Neutrophil (primary cell): ENCODE data around the gene VAV3.
"Not testable (repeated sequence)": the region's sequence is repeated elsewhere in the genome, so short reads cannot be mapped to it uniquely, and the experiment has no call there.

Source experiments
- H3K27ac ChIP-seq: fragments of 200-600 bp; sonication (generic); 2 replicates; pipeline ENCODE4 v1.5.1; 2016; ENCODE audit warnings: mild to moderate bottlenecking, moderate library complexity
- H3K27me3 ChIP-seq: fragments of 200-600 bp; sonication (generic); 2 replicates; pipeline ENCODE4 v1.6.0; 2016; ENCODE audit warnings: mild to moderate bottlenecking
- H3K36me3 ChIP-seq: fragments of 200-600 bp; sonication (generic); 2 replicates; pipeline ENCODE4 v1.5.1; 2017
- H3K4me1 ChIP-seq, 2 experiments: fragments of 200-600 bp in 1 of 2; sonication (generic) in 1 of 2; 1 replicate in 1 of 2; 2 replicates in 1 of 2; pipeline versions ENCODE4 v1.5.1 to v1.6.1; 2013 to 2016; ENCODE audit warnings: low read depth in 1 of 2, low read length in 1 of 2, mild to moderate bottlenecking in 1 of 2, moderate library complexity in 1 of 2; ENCODE audit not compliant: control insufficient read depth in 1 of 2, insufficient read depth in 1 of 2
- H3K4me3 ChIP-seq, 2 experiments: fragments of 200-600 bp in 1 of 2; sonication (generic) in 1 of 2; 1 replicate in 1 of 2; 2 replicates in 1 of 2; pipeline ENCODE4 v1.5.1; 2013 to 2016; ENCODE audit warnings: low read depth in 1 of 2, low read length in 1 of 2, mild to moderate bottlenecking in 1 of 2, moderate library complexity in 1 of 2
- H3K9me3 ChIP-seq: fragments of 200-600 bp; sonication (generic); 2 replicates; pipeline ENCODE4 v1.5.1; 2016
- TF ChIP-seq, protein P1 (sequence below): fragments of 200-600 bp; sonication (generic); IDR thresholded peaks from 2 replicates; pipeline ENCODE4 v1.5.1; 2016; ENCODE audit warnings: antibody characterized with exemption

The VAV3 gene

DNA sequence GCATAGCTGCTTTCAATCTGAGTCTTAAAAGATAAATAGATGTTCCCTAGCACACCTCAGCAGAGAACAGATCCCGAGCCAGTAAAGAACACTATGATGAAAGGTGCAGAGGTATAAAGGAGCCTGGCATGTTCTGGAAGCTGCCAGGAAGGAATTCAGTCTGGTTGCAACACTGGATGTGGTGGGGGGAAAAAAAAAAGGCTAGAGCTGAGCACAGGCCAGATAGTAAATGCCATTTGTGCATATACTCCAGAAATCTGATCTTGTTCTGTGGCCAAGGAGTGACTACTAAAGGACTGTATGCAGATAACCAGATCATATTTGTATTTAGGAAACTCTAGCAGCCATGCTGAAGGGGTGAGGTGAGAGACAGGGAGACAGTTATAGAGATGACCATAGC is 240.3 kb downstream of the VAV3 start:
- Histone ChIP-seq H3K9me3 (no peaks in the 10 kb centered on the region), H3K36me3 (peaks cover 34% of the 10 kb centered on the region), H3K27ac (no peak overlapping the region), H3K27me3 (no peaks in the 10 kb centered on the region), H3K4me3 (no peak overlapping the region), H3K4me1 (no peaks in the 10 kb centered on the region)
- TF ChIP-seq, protein P1, sequence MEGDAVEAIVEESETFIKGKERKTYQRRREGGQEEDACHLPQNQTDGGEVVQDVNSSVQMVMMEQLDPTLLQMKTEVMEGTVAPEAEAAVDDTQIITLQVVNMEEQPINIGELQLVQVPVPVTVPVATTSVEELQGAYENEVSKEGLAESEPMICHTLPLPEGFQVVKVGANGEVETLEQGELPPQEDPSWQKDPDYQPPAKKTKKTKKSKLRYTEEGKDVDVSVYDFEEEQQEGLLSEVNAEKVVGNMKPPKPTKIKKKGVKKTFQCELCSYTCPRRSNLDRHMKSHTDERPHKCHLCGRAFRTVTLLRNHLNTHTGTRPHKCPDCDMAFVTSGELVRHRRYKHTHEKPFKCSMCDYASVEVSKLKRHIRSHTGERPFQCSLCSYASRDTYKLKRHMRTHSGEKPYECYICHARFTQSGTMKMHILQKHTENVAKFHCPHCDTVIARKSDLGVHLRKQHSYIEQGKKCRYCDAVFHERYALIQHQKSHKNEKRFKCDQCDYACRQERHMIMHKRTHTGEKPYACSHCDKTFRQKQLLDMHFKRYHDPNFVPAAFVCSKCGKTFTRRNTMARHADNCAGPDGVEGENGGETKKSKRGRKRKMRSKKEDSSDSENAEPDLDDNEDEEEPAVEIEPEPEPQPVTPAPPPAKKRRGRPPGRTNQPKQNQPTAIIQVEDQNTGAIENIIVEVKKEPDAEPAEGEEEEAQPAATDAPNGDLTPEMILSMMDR: no peak

DNA sequence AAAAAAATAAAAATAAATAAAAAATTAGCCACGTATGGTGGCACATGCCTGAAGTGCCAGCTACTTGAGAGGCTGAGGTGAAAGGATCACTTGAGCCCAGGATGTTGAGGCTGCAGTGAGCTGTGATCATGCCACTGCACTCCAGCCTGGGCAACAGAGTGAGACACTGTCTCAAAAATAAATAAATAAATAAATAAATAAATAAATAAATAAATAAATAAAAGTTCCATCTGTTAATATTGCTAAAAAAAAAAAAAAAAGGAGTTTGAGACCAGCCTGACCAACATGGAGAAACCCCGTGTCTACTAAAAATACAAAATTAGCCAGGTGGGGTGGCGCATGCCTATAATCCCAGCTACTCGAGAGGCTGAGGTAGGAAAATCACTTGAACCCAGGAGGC is 244.8 kb downstream of the VAV3 start:
- not testable (repeated sequence) for H3K4me1 ChIP-seq, H3K27me3 ChIP-seq, H3K27ac ChIP-seq, H3K4me3 ChIP-seq, H3K36me3 ChIP-seq, H3K9me3 ChIP-seq

DNA sequence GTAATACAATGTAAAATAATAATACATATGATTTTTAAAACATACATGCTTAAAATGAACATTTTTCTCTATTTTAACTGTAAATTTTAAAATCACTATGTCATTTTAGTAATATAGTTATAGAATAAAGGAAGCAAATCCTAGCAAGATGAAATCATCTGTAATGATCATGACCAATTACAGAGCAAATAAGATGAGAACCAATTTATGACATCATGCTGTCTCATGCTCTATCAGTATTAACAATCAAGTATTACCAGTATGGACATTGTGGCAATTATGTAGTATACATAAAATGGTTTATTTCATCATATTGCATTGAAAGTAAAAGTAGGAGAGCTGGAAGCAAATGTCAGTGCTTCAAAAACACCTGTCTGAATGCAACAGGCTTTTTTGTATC is 255.0 kb downstream of the VAV3 start:
- TF ChIP-seq, protein P1: no peak
- no peaks in the 10 kb centered on the region for H3K27me3 ChIP-seq
- no peaks in the 10 kb centered on the region for H3K9me3 ChIP-seq
- peaks cover 6% of the 10 kb centered on the region for H3K36me3 ChIP-seq
- no peaks in the 10 kb centered on the region for H3K4me1 ChIP-seq
- H3K4me3 ChIP-seq: no peak overlapping the region
- H3K27ac ChIP-seq: no peak overlapping the region

DNA sequence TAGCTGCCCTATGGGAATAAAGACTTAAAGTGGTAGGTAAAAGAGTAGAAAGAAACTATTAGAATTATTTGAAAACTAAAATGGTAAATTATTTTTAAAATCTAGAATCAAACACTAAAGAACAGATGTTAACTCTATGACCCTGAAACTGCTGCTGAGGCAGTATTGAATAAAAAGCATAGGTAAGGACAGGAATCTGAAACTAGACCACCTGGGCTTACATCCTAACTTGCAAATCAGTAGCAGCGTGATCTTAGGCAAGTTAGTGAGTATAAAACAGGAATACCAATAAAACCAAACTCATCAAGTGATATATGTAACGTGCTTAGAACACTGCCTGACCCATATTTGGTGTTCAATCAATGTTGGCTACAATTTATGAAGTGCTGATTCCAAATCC is 257.9 kb downstream of the VAV3 start:
- Histone ChIP-seq H3K27me3 (no peaks in the 10 kb centered on the region), H3K36me3 (peaks cover 26% of the 10 kb centered on the region), H3K27ac (no peak overlapping the region)

DNA sequence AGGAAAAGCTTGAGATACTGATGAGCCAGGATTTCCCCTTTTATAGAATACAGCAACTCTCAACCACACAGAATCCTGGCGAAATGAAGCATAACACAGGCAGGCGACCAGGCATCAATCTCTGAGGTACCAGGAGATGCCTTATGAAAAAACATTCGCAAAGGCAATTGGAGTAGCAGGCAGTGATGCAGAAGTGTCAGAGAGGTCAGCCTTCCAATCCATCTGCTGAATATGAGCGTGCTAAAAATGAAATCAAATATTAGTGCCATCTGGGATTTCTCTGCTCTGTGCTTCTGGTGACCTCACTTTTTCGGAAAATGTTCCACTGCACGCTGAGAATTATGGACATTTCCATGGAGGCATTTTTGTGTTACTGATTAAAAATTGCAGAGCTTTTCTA is 258.8 kb downstream of the VAV3 start:
- TF ChIP-seq, protein P1: no peak
- no peaks in the 10 kb centered on the region for H3K9me3 ChIP-seq

More for the DNA sequence above, 257.9 kb downstream of the VAV3 start:
- Histone ChIP-seq H3K4me1 (no peaks in the 10 kb centered on the region), H3K4me3 (no peak overlapping the region), H3K9me3 (no peaks in the 10 kb centered on the region)
- TF ChIP-seq, protein P1: no peak

DNA sequence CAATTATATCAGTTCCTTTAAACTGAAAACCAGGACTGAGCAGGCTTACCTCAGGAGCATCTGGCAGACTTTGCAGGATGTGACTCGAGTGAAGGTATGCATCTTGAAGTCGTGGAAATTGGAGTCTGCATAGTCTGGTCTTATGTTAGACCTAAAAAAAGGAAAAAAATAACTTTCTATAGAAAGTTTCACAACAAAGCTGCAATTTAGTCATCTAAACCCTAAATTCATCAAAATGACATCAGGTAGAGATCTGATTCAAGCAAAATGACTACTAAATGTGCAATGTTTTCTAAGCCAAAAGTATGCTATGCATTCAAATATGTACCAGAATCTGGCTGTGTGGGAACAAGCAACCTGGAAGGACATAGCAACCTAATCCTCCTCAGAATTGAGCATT is 260.1 kb downstream of the VAV3 start:
- Histone ChIP-seq H3K27me3 (no peaks in the 10 kb centered on the region), H3K4me3 (no peak overlapping the region), H3K9me3 (no peaks in the 10 kb centered on the region), H3K36me3 (peaks cover 30% of the 10 kb centered on the region), H3K4me1 (no peaks in the 10 kb centered on the region), H3K27ac (no peak overlapping the region)
- TF ChIP-seq, protein P1: no peak

More for the DNA sequence above, 258.8 kb downstream of the VAV3 start:
- H3K27ac ChIP-seq: no peak overlapping the region
- peaks cover 30% of the 10 kb centered on the region for H3K36me3 ChIP-seq
- no peaks in the 10 kb centered on the region for H3K27me3 ChIP-seq
- H3K4me3 ChIP-seq: no peak overlapping the region
- H3K4me1 ChIP-seq: no peaks in the 10 kb centered on the region
